Left colon (tissue), 2 donors: ENCODE measurements around the gene ESRRG. TPM values are rescaled to one million over a fixed set of nuclear protein-coding genes. Genes with fewer than 3 reads are reported as not detected.
A peak's percentile ranks its signal among the peaks of the same experiment; 100 is the strongest.

ENCODE experiments used
- ATAC-seq: fragments of 200-7000 bp; cut with Tn5 transposase; one replicate; pipeline ENCODE4 v1.9.1; 2020; ENCODE audit warnings: mild to moderate bottlenecking, moderate library complexity
- DNase-seq, 2 donors: peaks; one replicate each; pipeline ENCODE4 v3.0.0-alpha.2; 2020
- intact Hi-C, 2 donors: fragments of 100-400 bp; cut with DNase I in 1 of 2; cut with micrococcal nuclease in 1 of 2; formaldehyde crosslinking; loops; one replicate each; pipeline versions ENCODE4 v1.11.2 to v1.14.0; 2022; cut with DNase I, micrococcal nuclease
- long read RNA-seq: library from polyadenylated mRNA; unstranded; transcript quantifications from one replicate; pipeline ENCODE4 v2.0.0, GENCODE V29; 2021
- total RNA-seq, 2 donors: library from RNA; stranded (reverse); fragmentation: NEBNext Ultra II Directional; extraction: Animal tissue kit (Norgen Biotek cat#: 25700); gene quantifications; one replicate each; pipeline ENCODE4 v1.2.1, GENCODE V29; 2021
- donor health status: DM: no; HTN: no; CAD: no.
- donor health status: DM: yes; HTN: yes; CAD: no.

The ESRRG gene
- under 1 TPM; 0.61 to 0.73 TPM for total RNA-seq
- long read RNA-seq: 0 reads

DNA sequence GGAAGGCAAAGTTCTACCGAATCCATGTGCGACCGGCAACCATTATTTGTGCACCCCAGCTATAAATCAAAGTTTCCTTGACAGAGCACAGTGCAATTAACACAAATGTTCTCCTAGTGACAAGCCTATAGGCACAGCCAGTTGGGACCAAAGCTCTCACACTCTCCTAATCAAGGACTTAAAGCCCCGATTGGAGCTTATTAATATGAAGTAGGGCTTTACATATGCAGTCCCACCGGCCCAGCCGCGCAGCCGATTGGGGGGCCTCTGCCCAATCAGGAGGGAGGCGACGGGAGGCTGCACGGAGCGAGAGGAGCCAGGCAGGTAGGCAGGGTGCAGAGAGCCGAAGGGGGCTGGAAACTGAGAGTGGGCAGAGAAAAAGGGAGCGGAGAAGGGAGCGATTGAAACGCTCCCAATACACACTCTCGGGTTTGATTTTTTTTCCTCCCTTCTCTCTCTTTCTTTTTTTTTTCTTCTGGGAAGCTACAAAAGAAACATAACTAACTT lies at the start of gene ESRRG:
Gene ESRRG (minus strand): TSS at position 156 of the 507 bp plus-strand sequence. CDS start 130 bp downstream, at position 26.
- intact Hi-C loops: no loop called here
- DNase-seq: peak; percentile 31 to 42

DNA sequence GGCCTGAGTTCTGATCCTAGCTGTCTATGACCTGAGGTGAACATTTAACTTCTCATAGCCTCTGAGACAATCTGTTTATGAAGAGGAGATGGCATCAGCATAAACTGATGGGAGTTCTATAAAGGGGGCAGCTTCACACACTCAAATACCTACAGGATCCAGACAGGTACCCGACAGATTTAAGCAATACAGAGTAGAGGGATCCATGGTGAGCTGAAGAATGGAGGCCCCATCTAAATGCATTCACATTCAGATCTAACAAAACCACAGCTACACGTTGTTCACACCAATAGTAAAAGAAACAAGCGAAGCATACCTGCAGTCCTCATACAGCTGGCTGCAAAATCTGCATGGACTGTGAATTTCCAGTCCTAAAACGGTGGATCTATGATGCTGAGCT lies 48.7 kb upstream of the ESRRG start:
- no peak for DNase-seq
- intact Hi-C loops: no loop called here
- no peak for ATAC-seq

More for the DNA sequence above, at the start of gene ESRRG:
- ATAC-seq: peak; percentile 86

DNA sequence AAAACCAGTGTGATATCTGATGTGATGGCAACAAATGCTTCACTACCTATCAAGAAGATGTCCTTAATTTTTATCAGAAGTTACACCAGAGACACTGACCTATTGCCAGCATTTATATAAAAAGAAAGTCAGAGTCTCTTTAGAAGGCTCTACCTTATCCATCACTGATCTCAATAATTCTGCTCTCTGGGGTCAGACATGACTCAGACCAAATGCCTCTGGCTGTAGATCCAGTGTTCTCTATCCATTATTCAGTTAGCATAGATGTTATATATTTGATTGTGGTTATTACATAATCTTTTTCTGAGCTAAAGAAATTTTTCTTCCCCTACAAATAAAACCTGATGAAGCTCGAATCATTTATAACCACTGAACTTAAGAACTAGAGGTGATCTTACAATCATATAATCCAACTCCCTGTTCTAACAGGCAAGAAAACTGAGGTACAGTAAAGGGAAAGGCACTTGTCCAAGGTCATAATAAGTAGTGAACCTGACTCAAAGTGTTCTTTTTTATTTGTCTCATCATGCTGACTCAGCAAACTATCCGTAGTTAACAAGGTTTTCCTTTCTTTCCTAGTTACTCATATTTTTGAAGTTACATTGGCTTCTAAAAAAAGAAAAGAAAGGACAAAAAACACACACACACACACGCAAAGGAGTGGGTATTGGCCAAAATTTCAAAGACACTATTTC lies 43.6 kb upstream of the ESRRG start:
- no peak for DNase-seq
- no peak for ATAC-seq
- intact Hi-C loops: no loop called here

DNA sequence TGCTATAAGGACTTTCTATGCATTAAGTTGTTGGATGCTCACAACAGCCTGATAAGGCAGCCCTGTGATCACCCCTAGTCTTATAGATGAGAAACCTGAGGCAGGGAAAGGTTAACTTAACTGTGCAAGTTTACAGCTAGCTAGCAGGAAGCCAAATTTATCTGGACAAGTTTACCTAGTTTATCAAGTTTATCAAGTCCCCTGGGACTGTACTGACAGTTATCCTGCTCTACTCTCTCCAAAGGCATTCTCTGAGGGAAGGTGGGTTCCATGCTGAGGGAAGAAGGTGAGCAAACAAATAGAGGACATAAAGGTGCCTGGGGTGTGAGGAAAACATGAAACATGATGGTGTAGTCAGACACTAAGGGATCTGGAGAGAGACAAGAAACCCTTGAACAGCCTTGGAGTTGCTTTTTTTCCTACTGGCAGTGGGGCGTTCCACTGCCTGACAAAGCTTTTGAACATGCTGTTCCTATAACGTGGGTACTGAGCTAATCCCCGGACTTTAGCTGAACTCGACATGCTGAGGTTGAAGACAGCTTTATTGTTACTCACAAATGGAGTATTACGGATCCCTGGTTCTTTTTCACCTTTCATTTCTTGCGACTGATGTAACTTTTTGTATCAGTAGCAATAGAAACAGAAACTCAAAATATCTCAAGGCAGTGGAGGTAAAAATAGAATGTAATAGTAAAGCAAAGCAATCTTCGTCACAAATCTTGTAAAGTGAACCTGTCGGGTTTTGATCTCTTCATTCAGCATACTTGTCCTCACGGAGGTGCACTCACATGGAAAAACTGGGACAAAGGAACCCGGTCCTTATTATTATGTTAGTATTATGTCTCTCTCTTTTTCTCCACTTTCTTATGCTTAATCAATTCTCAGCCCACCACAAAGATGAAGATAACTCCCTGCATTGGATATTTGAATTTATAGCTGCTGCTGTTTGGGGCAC lies 42.4 kb upstream of the ESRRG start:
- no peak for ATAC-seq
- intact Hi-C loops: no loop called here
- DNase-seq: no peak

DNA sequence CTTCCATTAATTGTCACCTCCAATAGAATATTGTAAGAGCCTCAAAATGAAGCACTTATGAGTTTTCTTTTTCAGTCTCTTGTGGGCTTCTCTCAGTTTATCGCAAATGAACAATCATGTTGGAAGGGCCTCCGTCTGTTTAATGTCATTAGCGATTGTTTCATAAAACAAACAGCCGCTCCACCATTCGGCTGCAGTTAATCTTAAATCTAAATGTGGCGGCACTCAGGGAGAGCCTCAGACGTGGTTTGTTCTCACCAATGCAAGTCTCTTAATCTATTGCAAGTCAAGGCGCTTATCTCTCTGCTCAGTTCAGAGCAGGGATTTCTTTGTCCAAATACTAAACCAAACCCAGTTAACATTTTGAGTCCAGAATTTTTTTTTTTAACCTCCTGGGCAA lies 34.9 kb upstream of the ESRRG start:
- ATAC-seq (no peak), DNase-seq (no peak)
- intact Hi-C loops: no loop called here

DNA sequence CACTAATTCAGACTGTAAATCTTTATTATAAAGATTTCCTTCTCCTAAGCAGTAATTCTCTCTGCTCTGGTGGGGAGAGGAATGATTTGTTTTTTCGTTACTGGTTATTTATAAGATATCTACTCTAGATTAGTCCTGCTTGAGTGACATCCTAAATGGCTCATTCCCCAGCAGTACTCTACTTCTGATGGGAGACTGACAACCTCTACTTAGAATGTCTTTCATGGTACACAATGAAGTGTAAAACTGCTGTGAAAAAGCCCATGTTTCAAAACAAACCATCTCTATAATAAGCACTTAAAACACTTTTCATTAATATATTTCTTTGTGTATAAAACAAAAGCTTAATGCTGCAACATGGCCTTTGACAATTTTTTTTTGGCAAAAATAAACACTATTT lies 33.9 kb upstream of the ESRRG start:
- intact Hi-C loops: no loop called here
- ATAC-seq (no peak), DNase-seq (no peak)

DNA sequence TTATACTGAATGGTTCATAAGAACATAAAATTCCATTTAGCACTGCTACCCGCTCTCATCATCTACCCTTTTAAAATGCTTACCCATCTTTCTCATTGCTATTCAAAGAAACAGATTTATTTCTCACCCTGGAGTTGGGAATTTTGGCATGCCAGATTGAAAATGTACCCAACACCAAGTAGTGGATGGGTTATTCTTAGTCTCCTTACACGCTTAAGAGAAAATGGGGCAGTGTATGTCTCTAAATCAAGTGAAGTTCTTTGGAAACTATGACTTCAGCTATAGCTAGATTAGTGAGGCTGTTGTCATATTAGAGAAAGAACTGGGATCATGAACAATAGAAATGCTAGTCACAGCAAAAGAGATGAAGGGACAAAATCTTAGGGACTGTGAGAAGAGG lies 27.7 kb upstream of the ESRRG start:
- no peak for ATAC-seq
- intact Hi-C loops: no loop called here
- DNase-seq: no peak

DNA sequence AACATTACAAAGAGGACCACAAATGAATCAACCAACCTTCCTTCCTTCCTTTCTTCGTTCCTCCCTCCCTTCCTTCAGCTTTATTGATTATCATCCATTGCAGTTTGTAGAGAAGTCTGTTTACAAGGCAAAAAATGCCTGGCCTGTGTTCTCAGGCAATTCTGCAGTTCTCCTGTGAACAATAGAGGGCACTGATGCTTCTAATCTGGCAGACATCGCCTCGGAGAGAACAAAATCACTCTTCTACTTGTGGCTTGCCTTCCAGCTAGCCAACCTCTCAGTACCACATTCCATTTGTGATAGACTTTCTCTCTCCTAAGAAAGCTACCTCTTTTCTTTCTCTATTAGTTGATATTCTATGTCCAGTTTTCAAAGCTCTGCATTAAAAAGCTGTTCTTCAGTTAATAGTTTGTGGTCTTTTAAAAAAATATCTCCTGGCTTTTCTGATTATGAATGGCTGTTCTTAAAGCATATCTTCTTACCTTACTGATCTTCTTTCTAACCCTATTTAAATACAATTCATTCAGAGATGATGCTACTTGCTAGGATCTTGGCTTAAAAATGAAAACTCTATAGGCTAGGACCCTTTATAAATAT lies 26.9 kb upstream of the ESRRG start:
- no peak for DNase-seq
- ATAC-seq: peak; percentile 55
- intact Hi-C loops: no loop called here

DNA sequence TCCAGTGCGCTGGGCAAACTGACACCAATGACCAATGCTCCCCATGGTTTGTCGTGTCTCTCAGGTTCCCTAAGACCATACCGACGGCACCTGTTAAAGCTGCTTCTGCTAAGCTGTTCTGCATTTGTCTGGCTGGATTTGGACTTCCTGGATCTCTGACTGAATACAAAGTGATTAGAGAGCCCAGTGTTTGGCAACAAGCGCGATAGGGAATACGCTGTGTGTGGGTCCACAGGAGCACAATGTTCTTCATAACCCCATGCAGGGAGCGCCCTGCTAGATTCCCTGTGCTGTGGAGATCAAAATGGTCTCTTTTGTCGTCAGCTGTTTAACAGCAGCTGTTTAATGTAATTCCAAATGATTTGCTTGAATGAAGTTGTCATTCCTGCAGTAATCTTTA lies 26.0 kb upstream of the ESRRG start:
- DNase-seq (no peak), ATAC-seq (no peak)
- intact Hi-C loops: no loop called here

DNA sequence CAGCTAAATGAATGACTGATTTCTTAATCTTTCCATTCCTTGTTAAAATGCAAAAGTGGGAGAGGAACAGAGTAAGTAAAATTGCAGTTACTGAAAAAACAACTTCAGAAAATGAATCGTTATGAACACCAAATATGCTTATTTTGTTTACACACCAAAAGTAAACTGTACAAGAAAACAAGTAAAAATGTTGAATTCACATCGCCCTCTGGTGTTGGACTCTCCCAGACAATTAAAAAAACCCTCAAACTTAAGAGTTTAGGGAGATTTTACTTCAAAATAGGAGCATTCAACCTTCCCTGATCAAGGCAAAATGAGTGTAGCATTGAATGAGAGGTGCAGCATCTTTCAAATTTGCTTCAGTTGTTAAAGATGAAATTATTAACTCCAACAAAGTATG lies 19.4 kb upstream of the ESRRG start:
- no peak for DNase-seq
- no peak for ATAC-seq
- intact Hi-C loops: loop anchor here in 1 of 2 donors (5.0 kb wide), 1 partner anchor 785 kb away; no protein-coding TSS in a partner anchor

DNA sequence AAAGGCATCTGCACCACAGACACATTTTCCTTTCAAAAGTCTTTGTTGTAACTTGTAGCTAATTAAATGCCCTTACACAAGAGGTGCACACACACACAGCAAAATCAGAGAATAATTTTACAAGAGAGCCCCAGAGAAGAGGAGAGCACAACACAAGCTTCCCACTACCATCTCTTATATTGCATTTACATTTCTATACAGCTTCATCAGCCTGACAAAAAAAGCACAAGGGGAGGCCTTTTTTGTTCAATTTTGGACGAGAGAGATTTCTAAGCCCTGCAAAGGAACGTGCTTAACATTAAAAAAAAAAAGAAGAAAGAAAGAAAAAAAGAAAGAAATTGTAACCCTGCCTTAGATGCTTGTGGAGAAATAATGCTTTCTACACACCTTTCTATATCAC lies 17.1 kb upstream of the ESRRG start:
- ATAC-seq (no peak), DNase-seq (no peak)
- intact Hi-C loops: loop anchor here in 1 of 2 donors (5.0 kb wide), 1 partner anchor 787 kb away; no protein-coding TSS in a partner anchor

DNA sequence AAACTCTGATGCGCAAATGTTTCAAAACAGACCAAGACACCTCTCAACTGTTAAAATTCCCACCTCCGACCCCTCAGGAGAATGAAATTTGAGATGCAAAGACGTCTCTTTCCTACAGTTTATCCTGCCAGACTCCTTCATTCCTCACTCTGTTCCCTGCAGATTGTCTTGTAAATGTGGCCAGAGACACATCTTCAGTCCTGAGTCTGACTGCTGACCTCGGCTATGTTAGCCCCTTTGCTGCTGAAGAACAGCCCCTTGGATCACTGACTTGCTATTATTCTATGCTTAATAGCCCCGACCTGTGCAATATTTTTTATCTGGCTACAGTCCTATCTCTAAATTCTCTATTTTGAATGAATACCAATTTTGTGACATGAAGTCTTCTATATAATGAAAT lies 16.6 kb upstream of the ESRRG start:
- intact Hi-C loops: loop anchor here in 1 of 2 donors (5.0 kb wide), 1 partner anchor 788 kb away; no protein-coding TSS in a partner anchor
- DNase-seq (no peak), ATAC-seq (no peak)

DNA sequence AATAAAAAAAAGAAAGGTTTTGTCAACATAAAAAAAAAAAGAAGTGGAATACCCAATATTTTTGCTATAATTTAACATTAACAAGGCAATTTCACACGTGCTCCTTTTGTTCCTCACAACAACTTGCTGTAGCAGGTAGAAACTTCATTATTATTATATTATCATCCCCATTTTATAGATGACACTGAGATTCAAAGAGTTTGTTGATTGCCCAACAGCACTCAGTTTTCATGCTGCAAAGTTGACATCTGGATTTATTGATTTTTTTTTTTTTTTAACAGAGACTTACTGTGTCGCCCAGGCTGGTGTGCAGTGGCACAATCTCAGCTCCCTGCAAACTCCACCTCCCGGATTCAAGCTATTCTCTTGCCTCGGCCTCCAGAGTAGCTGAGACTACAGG lies 8.9 kb upstream of the ESRRG start:
- DNase-seq (no peak), ATAC-seq (no peak)
- intact Hi-C loops: no loop called here

DNA sequence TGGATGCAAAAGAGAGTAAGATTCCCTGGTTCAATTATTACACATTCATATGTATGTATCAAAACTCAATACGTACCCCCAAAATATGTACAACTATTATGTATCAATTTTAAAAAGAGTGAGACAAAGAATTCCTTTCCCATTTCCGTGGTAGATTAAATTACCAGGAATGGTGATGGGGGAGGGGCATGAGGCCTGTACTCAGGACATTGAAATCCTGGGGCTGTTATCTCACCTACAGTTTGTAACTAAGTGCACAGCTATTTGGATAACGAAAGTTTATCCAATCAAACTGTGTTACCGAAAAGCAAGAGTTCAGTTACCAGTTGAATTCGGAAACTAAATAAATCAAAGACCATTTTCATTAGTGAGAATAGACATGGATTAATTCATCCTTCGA lies 8.3 kb upstream of the ESRRG start:
- intact Hi-C loops: no loop called here

DNA sequence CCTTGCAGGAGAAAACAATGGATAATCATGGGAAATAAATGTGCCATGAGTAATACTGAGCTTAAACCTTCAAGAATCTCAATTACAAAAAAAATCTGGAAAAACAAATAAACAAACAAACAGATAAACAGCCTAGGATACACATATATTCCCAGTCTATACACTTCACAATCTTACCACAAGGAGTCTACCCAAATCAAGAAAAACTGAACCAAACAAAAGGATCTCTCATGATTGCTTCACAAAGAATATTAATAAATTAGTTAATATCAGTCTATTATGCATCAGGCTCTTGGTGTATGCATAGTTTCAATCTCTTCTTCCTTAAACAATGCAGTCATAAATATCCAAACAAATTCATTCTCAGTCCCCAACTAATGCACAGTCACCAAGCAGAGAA lies 3.2 kb upstream of the ESRRG start:
- ATAC-seq (no peak), DNase-seq (no peak)
- intact Hi-C loops: no loop called here

More for the DNA sequence above, 8.3 kb upstream of the ESRRG start:
- DNase-seq (no peak), ATAC-seq (no peak)

DNA sequence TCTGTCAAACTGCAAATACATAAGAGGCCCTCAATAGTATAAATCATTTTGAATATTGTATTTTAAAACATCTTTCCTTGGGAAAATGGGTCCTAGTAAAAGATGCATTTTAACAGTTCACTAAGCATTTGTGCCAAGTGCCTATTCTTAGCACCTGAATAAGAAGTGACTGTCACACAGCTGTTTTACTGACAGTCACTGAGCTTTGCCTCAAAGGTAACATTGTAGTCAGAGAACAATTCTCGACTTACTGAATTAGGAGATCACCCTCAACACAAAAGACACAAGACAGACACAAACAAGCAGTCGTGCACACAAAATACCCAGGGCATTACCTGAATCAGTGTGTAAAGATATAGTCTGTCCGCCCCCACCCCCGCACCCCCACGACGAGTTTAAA lies 408 bp downstream of the ESRRG start:
- ATAC-seq (peak; percentile 15), DNase-seq (no peak)
- intact Hi-C loops: no loop called here

DNA sequence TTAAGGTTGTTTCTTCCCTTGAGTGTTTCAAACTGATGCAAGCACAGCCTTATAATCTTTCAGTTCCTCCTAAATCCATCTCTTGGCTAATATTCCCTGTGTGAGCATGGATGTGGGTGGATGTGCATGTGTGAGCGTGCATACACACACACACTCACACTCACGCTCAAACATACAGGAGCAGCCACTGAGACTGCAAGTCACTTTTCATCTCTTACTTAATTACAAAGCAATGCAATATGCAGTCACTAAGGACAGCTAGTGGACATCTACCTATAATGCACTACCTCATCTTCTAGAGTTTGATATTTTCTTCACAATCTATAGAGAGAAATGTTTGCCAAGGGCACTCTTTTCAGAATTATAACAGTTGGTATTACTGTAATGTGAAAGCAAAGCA lies 1.4 kb downstream of the ESRRG start:
- DNase-seq: no peak
- intact Hi-C loops: no loop called here
- ATAC-seq: peak; percentile 34

DNA sequence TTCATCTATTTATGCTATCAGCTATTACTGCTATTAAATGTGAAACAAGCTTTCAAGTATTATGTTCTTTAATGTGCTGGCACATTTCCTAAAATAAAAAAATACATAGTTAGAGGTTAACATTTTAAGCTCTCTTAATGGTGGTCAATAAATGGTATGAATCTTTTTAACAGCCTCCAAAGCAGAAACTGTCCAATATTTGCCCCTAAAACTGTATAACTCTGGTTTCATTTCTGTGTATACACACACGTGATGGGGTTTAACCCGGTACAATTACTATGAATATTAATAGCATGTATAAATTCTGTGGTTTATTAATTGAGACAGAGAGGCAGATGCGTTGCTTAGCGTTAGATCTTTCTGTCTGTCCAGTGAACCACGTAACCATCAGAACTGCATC lies 2.2 kb downstream of the ESRRG start:
- no peak for ATAC-seq
- intact Hi-C loops: no loop called here
- no peak for DNase-seq

DNA sequence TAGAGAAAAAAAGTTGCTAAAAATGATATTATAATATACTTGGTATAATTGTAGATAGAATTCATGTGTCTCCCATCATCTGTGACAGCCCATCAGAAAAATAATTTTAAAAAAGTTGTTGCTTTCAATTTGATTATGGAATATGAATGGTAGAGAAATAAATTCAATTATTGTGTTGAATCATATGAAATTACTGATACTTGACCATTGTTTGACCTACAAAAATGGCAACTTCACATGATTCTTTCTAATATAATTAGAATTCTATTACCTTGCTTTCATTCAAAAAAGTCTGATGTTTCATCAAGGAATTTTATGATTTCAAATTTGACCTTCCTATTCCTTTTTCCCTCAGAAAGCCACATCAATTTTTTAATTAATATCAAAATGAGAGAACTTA lies 11.5 kb downstream of the ESRRG start:
- ATAC-seq (no peak), DNase-seq (no peak)
- intact Hi-C loops: no loop called here
